Loucy (cell line): ENCODE results near the gene NARS2.
"Not testable (repeated sequence)": the region's sequence is repeated elsewhere in the genome, so short reads cannot be mapped to it uniquely, and the experiment has no call there.

Experiments used
- H2AFZ ChIP-seq: fragments of 200-600 bp; sonication (generic); 2 replicates; pipeline ENCODE4 v1.6.0; 2016; ENCODE audit warnings: antibody characterized with exemption, mild to moderate bottlenecking, low read length, moderate library complexity
- H3F3A ChIP-seq: fragments of 200-600 bp; 2 replicates; pipeline ENCODE4 v1.6.0; 2016; ENCODE audit warnings: antibody characterized with exemption, low read depth, mild to moderate bottlenecking
- H3K27me3 ChIP-seq: fragments of 200-600 bp; sonication (generic); 2 replicates; pipeline ENCODE4 v1.6.1; 2014; ENCODE audit warnings: low read length, mild to moderate bottlenecking; ENCODE audit not compliant: insufficient read depth, poor library complexity, severe bottlenecking
- H3K36me3 ChIP-seq: fragments of 200-600 bp; sonication (generic); 2 replicates; pipeline ENCODE4 v1.6.1; 2016; ENCODE audit warnings: low read length; ENCODE audit not compliant: insufficient read depth
- H3K4me1 ChIP-seq: fragments of 200-600 bp; sonication (generic); 2 replicates; pipeline ENCODE4 v1.5.1; 2014; ENCODE audit warnings: low read length, mild to moderate bottlenecking; ENCODE audit not compliant: insufficient read depth, poor library complexity, severe bottlenecking
- H3K4me2 ChIP-seq: fragments of 200-600 bp; sonication (generic); 2 replicates; pipeline ENCODE4 v1.6.0; 2014; ENCODE audit warnings: antibody characterized with exemption, low read length, low read depth, mild to moderate bottlenecking; ENCODE audit not compliant: poor library complexity, severe bottlenecking
- H3K4me3 ChIP-seq: fragments of 200-600 bp; sonication (generic); 2 replicates; pipeline ENCODE4 v1.5.1; 2014; ENCODE audit warnings: low read length, mild to moderate bottlenecking, mixed read lengths; ENCODE audit not compliant: poor library complexity, severe bottlenecking
- H3K79me2 ChIP-seq: fragments of 200-600 bp; sonication (generic); 2 replicates; pipeline ENCODE4 v1.6.1; 2014; ENCODE audit warnings: low read length; ENCODE audit not compliant: insufficient read depth
- H3K9ac ChIP-seq: fragments of 200-600 bp; sonication (generic); 2 replicates; pipeline ENCODE4 v1.6.0; 2014; ENCODE audit warnings: mild to moderate bottlenecking, low read depth, low read length, moderate library complexity; ENCODE audit not compliant: poor library complexity, severe bottlenecking
- H3K9me2 ChIP-seq: fragments of 200-600 bp; sonication (generic); replicated peaks from 2 replicates; pipeline ENCODE4 v1.6.1; 2016; ENCODE audit warnings: low read depth, low read length, mixed read lengths
- H3K9me3 ChIP-seq: fragments of 200-600 bp; sonication (generic); 2 replicates; pipeline ENCODE4 v1.6.1; 2014; ENCODE audit warnings: mild to moderate bottlenecking, antibody characterized with exemption, low read length, low read depth; ENCODE audit not compliant: insufficient read depth
- H4K20me1 ChIP-seq: fragments of 200-600 bp; sonication (generic); 2 replicates; pipeline ENCODE4 v1.6.0; 2014; ENCODE audit warnings: antibody characterized with exemption, low read length, mild to moderate bottlenecking; ENCODE audit not compliant: insufficient read depth, poor library complexity, severe bottlenecking
- CTCF ChIP-seq: fragments of 200-600 bp; sonication (generic); conservative IDR thresholded peaks from 2 replicates; pipeline ENCODE4 v1.5.1; 2014; ENCODE audit warnings: mild to moderate bottlenecking, antibody characterized with exemption, low read length
- EZH2phosphoT487 ChIP-seq: fragments of 200-600 bp; IDR thresholded peaks from 2 replicates; pipeline ENCODE4 v1.6.1; 2018; ENCODE audit warnings: antibody characterized with exemption, mild to moderate bottlenecking, moderate library complexity, borderline replicate concordance

NARS2 gene

DNA sequence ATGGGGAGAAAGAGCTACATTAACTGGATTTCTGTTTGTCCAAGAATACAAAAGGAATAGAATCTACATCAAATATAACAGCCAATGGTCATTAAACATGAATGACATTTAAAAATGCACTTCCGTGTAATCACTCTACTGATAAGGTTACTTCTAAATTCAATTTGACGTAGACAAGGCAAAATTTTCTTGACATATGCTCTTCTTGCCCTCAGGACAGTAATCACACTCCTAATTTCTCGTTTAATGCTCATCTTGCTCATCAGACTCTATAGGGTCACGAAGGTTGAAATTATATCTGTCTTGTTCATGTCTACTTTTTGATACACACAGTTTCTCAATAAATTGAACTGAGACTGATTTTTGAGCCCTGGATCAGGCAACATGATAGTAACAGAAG, 58.4 kb downstream of the NARS2 start:
- H3K9me2 ChIP-seq = no peaks in the 10 kb centered on the region
- TF ChIP-seq CTCF (no peak), EZH2phosphoT487 (no peak)
- no peaks in the 10 kb centered on the region for H3K27me3 ChIP-seq
- H3K36me3 ChIP-seq = peaks cover 7% of the 10 kb centered on the region; the same call in 1 of the 2 replicates
- H2AFZ ChIP-seq = no peak overlapping the region
- no peak overlapping the region for H3K4me3 ChIP-seq
- no peaks in the 10 kb centered on the region for H3K4me1 ChIP-seq
- no peaks in the 10 kb centered on the region for H3K79me2 ChIP-seq
- no peak overlapping the region for H3K4me2 ChIP-seq
- H3F3A ChIP-seq = no peaks in the 10 kb centered on the region
- H3K9ac ChIP-seq = no peak overlapping the region
- H4K20me1 ChIP-seq = no peaks in the 10 kb centered on the region
- no peaks in the 10 kb centered on the region for H3K9me3 ChIP-seq

- H3K79me2 ChIP-seq = no peaks in the 10 kb centered on the region
- no peak overlapping the region for H3K9ac ChIP-seq
- peaks cover 8% of the 10 kb centered on the region; the same call in 1 of the 2 replicates for H3K9me3 ChIP-seq
- H3K27me3 ChIP-seq = no peaks in the 10 kb centered on the region
- TF ChIP-seq EZH2phosphoT487 = no peak
- H3K36me3 ChIP-seq = peaks cover 7% of the 10 kb centered on the region; the same call in 1 of the 2 replicates
- no peaks in the 10 kb centered on the region for H3F3A ChIP-seq
- H4K20me1 ChIP-seq = no peaks in the 10 kb centered on the region
- no peak overlapping the region for H3K4me2 ChIP-seq
- no peaks in the 10 kb centered on the region for H3K9me2 ChIP-seq
- H3K4me3 ChIP-seq = no peak overlapping the region
- H3K4me1 ChIP-seq = no peaks in the 10 kb centered on the region
- no peak overlapping the region for H2AFZ ChIP-seq
Observed at GRCh38 chr11:78514922-78515502, 59.7 kb downstream of the NARS2 start.

DNA sequence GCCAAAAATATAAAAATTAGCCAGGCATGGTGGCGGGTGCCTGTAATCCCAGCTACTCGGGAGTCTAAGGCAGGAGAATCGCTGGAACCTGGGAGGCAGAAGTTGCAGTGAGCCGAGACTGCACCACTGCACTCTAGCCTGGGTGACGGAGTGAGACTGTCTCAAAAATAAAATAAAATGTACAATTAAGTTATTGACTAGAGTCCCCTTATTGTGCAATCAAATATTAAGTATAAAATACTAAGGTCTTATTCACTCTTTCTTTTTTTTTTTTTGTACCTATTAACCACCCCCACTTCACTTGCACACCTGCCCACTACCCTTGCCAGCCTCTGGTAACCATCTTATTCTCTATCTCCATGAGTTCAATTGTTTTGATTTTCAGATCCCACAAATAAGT, 61.6 kb downstream of the NARS2 start:
- H2AFZ ChIP-seq, H3K9ac ChIP-seq, H3K36me3 ChIP-seq, H4K20me1 ChIP-seq, H3F3A ChIP-seq, H3K9me2 ChIP-seq, H3K27me3 ChIP-seq, H3K79me2 ChIP-seq, H3K4me2 ChIP-seq, H3K4me3 ChIP-seq, H3K4me1 ChIP-seq, H3K9me3 ChIP-seq: not testable (repeated sequence)

DNA sequence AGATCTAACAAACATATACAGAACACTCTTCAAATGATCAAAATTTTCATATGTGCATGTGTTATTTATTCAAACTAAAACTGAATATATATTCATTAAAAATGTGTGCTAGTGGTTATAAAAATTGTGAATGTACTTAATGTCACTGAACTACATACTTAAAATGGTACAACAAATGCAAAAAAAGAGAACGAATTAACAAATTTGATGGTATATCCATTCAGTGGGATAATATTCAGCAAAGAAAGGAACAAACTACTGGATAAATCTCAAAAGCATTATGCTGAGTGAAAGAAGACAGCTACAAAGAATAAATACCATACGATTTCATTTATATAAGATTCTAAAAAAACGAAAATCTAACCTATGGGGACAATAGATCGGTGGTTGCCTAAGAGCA, 64.1 kb downstream of the NARS2 start:
- Histone ChIP-seq H3K4me1 (no peaks in the 10 kb centered on the region), H3K9me2 (no peaks in the 10 kb centered on the region), H2AFZ (no peak overlapping the region), H3K9me3 (peaks cover 9% of the 10 kb centered on the region; the same call in 1 of the 2 replicates), H3K9ac (no peak overlapping the region), H3K4me3 (no peak overlapping the region), H3K36me3 (peaks cover 7% of the 10 kb centered on the region), H3K79me2 (no peaks in the 10 kb centered on the region), H4K20me1 (no peaks in the 10 kb centered on the region), H3K27me3 (no peaks in the 10 kb centered on the region), H3K4me2 (no peak overlapping the region), H3F3A (no peaks in the 10 kb centered on the region)
- TF ChIP-seq CTCF (no peak), EZH2phosphoT487 (no peak)
